NCI-H2107 (cell line): ENCODE results near the gene RAB35.

ENCODE experiments used
- DNase-seq: peaks from one replicate; lab custom pipeline; 2025; lab: John Stamatoyannopoulos, UW

RAB35 gene

GRCh38 chr12:120103371-120103770 is 13.2 kb downstream of the RAB35 start:
- no peak for DNase-seq

GRCh38 chr12:120103044-120103338 is 13.6 kb downstream of the RAB35 start:
- no peak for DNase-seq

GRCh38 chr12:120102189-120103043 is 14.1 kb downstream of the RAB35 start:
- DNase-seq = no peak

GRCh38 chr12:120101617-120102016 is 14.9 kb downstream of the RAB35 start:
- DNase-seq = no peak

GRCh38 chr12:120101182-120101581 is 15.4 kb downstream of the RAB35 start:
- no peak for DNase-seq

- no peak for DNase-seq
Measured at GRCh38 chr12:120100630-120101029, 15.9 kb downstream of the RAB35 start.

GRCh38 chr12:120099738-120100137 is 16.8 kb downstream of the RAB35 start:
- no peak for DNase-seq

- no peak for DNase-seq
Measured at GRCh38 chr12:120098756-120099470, 17.6 kb downstream of the RAB35 start.

- no peak for DNase-seq
Measured at GRCh38 chr12:120096671-120097202, 19.8 kb downstream of the RAB35 start.

- no peak for DNase-seq
Measured at GRCh38 chr12:120095736-120096135, 20.8 kb downstream of the RAB35 start.

- no peak for DNase-seq
Measured at GRCh38 chr12:120095331-120095730, 21.2 kb downstream of the RAB35 start.

- DNase-seq = no peak
Measured at GRCh38 chr12:120094485-120094884, 22.1 kb downstream of the RAB35 start.

- DNase-seq = peak; percentile 67
Measured at GRCh38 chr12:120093592-120094355, 22.8 kb downstream of the RAB35 start.

- no peak for DNase-seq
Measured at GRCh38 chr12:120093336-120093591, 23.3 kb downstream of the RAB35 start.

- DNase-seq = no peak
Measured at GRCh38 chr12:120092551-120093335, 23.8 kb downstream of the RAB35 start.

- DNase-seq = no peak
Measured at GRCh38 chr12:120091371-120092090, 25.0 kb downstream of the RAB35 start.

- no peak for DNase-seq
Measured at GRCh38 chr12:120090626-120091295, 25.8 kb downstream of the RAB35 start.

- DNase-seq = no peak
Measured at GRCh38 chr12:120090206-120090605, 26.3 kb downstream of the RAB35 start.

GRCh38 chr12:120089796-120090195 is 26.8 kb downstream of the RAB35 start:
- no peak for DNase-seq

GRCh38 chr12:120089105-120089504 is 27.4 kb downstream of the RAB35 start:
- DNase-seq = no peak
